Adrenal gland (tissue), 12 donors: Measurements from ENCODE around the gene PTGES3L. TPM values are rescaled to one million over a fixed set of nuclear protein-coding genes. Genes with fewer than 3 reads are reported as not detected.
A peak's percentile ranks its signal among the peaks of the same experiment; 100 is the strongest.

Source experiments
- DNase-seq, 7 donors: peaks; one replicate each; pipeline ENCODE4 v3.0.0-alpha.2; 2019 to 2020
- H3K27ac ChIP-seq, 5 donors: fragments of 200-600 bp; sonication (generic) in 4 of 5; 1 replicate in 3 of 5; 2 replicates in 2 of 5; pipeline versions ENCODE4 v1.5.1 to v1.8.0; 2016 to 2020; ENCODE audit warnings: mild to moderate bottlenecking in 1 of 5
- H3K27me3 ChIP-seq: fragments of 200-600 bp; 2 replicates; pipeline ENCODE4 v1.8.0; 2021
- H3K36me3 ChIP-seq, 2 donors: fragments of 200-600 bp; replicated peaks in 1 of 2; 1 replicate in 1 of 2; 2 replicates in 1 of 2; pipeline versions ENCODE4 v1.5.1 to v1.8.0; 2018 to 2022
- H3K4me1 ChIP-seq, 2 donors: fragments of 200-600 bp; replicated peaks in 1 of 2; 1 replicate in 1 of 2; 2 replicates in 1 of 2; pipeline versions ENCODE4 v1.5.1 to v1.8.0; 2018 to 2021
- H3K4me3 ChIP-seq, 4 donors: fragments of 200-600 bp; sonication (generic) in 3 of 4; one replicate each; pipeline ENCODE4 v1.5.1; 2016 to 2018
- H3K9me3 ChIP-seq, 3 donors: fragments of 200-600 bp; sonication (generic) in 1 of 3; replicated peaks in 1 of 3; 1 replicate in 2 of 3; 2 replicates in 1 of 3; pipeline versions ENCODE4 v1.5.1 to v1.8.0; 2016 to 2021
- POLR2A ChIP-seq, 2 donors: fragments of 450-650 bp; IDR thresholded peaks; one replicate each; pipeline ENCODE4 v1.6.1; 2017; ENCODE audit warnings: antibody characterized with exemption in 2 of 2, mild to moderate bottlenecking in 2 of 2, moderate library complexity in 1 of 2
- WGBS, 4 donors: extraction: QIAGEN DNeasy Blood & Tissue Kit in 2 of 4; methylation state at CpG; one replicate each; pipeline versions ENCODE4 v1.1.5 to v1.1.7; 2013 to 2017; 5-methylcytosine and 5-hydroxymethylcytosine counted together
- intact Hi-C, 2 donors: fragments of 100-400 bp; cut with DNase I; formaldehyde crosslinking; loops; one replicate each; pipeline versions ENCODE4 v1.14.1 to v1.15.0; 2022 to 2023
- polyA plus RNA-seq, 3 donors: library from polyadenylated mRNA; stranded (reverse); fragments of 200-250 nt in 2 of 3; fragments of 350-450 nt in 1 of 3; fragmentation: Illumina TruSeq in 1 of 3; extraction: RNeasy Lipid Tissue Mini Kit (QIAGEN cat#74804) in 1 of 3; gene quantifications; one replicate each; pipeline ENCODE4 v1.2.3, GENCODE V29; 2013 to 2014
- total RNA-seq, 9 donors: library from RNA; depleted of rRNA in 4 of 9; stranded (reverse); fragments of >200 nt in 4 of 9; fragments of 120-200 nt in 1 of 9; fragmentation: NEBNext Ultra II Directional in 1 of 9; extraction: Animal tissue kit (Norgen Biotek cat#: 25700) in 1 of 9; gene quantifications; one replicate each; pipeline versions ENCODE4 v1.1.0 to v1.2.4, GENCODE V29; 2013 to 2023
- TF ChIP-seq, protein P1 (sequence below), 6 experiments: fragments of 450-650 bp in 4 of 6; fragments of 200-600 bp in 2 of 6; sonication (generic) in 1 of 6; IDR thresholded peaks; 1 replicate in 5 of 6; 2 replicates in 1 of 6; pipeline versions ENCODE4 v1.5.1 to v1.8.0; 2016 to 2021; ENCODE audit warnings: antibody characterized with exemption in 6 of 6, mild to moderate bottlenecking in 2 of 6, moderate library complexity in 1 of 6
- donor health status: healthy with polysubstance abuse.
- donor health status: Bipolar disorder and iron deficiency.
- donor health status: DM: yes; HTN: yes; CAD: no.
- donor health status: DM: no; HTN: no; CAD: no.
- donor health status: DM: no; HTN: no; CAD: no.
- donor health status: DM: yes; HTN: yes; CAD: no.

Gene PTGES3L
- total and polyA plus RNA-seq, 12 donors: 0.18 to 0.72 (median 0.61) TPM; not detected in 6

- H3K4me1 ChIP-seq: peaks cover 44 to 59% of the 10 kb centered on the region in 2 donors
- intact Hi-C loops: no loop called here
These were observed 39.5 kb upstream of the PTGES3L start for GRCh38 chr17:43019418-43019817.

DNA sequence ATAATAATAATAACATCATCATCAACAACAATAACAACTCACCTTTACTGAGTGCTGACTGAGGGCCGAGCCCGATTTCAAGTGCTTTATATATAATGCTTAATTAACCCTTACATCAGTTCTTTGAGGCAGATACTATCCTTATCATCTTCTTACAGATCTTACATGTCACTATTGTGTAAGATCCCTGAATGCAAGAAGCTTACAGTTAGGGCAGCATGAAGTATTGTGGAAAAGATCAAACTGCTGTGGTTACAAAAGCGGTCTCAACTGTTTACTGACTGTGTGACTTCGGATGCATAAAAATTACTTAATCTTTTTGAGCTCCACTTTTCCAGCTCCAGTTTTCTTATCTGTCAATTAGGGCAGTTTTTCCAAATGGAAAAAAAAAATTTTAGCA lies 39.1 kb upstream of the PTGES3L start:
- Histone ChIP-seq H3K4me3 (no peak overlapping the region), H3K27me3 (no peaks in the 10 kb centered on the region), H3K36me3 (peaks cover 0 to 27% of the 10 kb centered on the region in 2 donors), H3K27ac (peak overlapping the region in 4 of 5 donors; percentile 5 to 97 (median 76)), H3K4me1 (peaks cover 49 to 61% of the 10 kb centered on the region in 2 donors), H3K9me3 (no peaks in the 10 kb centered on the region)
- TF ChIP-seq POLR2A (IDR thresholded peaks at IDR 0.05): no peak
- TF ChIP-seq, protein P1, sequence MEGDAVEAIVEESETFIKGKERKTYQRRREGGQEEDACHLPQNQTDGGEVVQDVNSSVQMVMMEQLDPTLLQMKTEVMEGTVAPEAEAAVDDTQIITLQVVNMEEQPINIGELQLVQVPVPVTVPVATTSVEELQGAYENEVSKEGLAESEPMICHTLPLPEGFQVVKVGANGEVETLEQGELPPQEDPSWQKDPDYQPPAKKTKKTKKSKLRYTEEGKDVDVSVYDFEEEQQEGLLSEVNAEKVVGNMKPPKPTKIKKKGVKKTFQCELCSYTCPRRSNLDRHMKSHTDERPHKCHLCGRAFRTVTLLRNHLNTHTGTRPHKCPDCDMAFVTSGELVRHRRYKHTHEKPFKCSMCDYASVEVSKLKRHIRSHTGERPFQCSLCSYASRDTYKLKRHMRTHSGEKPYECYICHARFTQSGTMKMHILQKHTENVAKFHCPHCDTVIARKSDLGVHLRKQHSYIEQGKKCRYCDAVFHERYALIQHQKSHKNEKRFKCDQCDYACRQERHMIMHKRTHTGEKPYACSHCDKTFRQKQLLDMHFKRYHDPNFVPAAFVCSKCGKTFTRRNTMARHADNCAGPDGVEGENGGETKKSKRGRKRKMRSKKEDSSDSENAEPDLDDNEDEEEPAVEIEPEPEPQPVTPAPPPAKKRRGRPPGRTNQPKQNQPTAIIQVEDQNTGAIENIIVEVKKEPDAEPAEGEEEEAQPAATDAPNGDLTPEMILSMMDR (IDR thresholded peaks at IDR 0.05): no peak
- intact Hi-C loops: no loop called here
- DNase-seq: peak in 1 of 7 donors; percentile 51
- WGBS, 4 donors: 29 to 33% (median 31%) methylated on average over 4 of the region's 4 CpGs

More at GRCh38 chr17:43019418-43019817, 39.5 kb upstream of the PTGES3L start:
- peaks cover 0 to 22% of the 10 kb centered on the region in 2 donors for H3K36me3 ChIP-seq
- H3K27me3 ChIP-seq: no peaks in the 10 kb centered on the region
- peak overlapping the region in 2 of 4 donors; percentile 11 to 33 for H3K4me3 ChIP-seq
- WGBS, 4 donors: 9 to 31% (median 14%) methylated on average over 7 of the region's 7 CpGs
- H3K9me3 ChIP-seq: no peaks in the 10 kb centered on the region
- peak in 5 of 7 donors; percentile 48 to 66 (median 60) for DNase-seq
- TF ChIP-seq, protein P1 (IDR thresholded peaks at IDR 0.05): no peak
- TF ChIP-seq POLR2A (IDR thresholded peaks at IDR 0.05): peak in 1 of 2 donors; percentile 35
- H3K27ac ChIP-seq: peak overlapping the region; percentile 85 to 97 (median 89)

DNA sequence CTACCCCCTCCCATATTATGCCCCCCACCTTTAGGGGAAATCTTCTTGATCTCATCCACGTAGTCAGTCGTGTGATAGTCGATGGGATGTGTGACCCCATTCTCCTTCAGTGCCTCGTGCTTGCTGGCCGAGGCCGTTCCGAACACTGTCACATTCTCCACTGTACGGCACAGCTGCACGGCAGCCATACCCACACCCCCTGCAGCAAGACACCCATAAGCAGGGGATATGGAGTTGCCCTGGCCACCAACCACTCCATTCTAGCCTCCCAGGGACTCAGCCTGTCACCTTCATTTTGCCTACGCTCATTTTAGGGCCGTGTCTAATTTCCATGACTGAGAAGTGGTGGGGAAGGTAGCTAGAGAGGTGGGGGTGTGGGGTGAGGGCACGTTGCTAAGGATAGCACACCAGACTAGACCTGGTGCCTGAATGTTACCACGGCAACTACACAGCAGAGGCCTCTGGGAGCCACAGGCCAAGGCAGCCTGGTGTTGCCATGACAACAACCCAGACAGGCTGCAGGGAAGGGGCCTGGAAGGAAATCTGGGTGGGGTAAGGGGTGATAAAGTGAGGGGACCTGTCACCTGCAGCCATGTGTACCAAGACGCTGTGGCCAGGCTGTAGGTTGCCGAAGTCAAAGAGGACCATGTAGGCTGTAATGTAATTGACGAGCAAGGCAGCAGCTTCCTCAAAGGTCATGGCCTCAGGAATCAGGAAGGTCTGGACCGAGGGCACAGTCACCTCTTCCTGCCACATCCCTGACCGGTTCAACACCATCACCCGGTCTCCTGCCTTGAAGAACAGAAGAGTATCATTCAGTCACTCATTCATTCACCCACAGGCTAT lies 38.4 kb upstream of the PTGES3L start:
- Histone ChIP-seq H3K27me3 (no peaks in the 10 kb centered on the region), H3K4me3 (no peak overlapping the region), H3K9me3 (no peaks in the 10 kb centered on the region), H3K4me1 (peaks cover 53 to 65% of the 10 kb centered on the region in 2 donors), H3K27ac (peak overlapping the region in 3 of 5 donors; percentile 63 to 97 (median 89)), H3K36me3 (peaks cover 0 to 34% of the 10 kb centered on the region in 2 donors)
- intact Hi-C loops: no loop called here
- TF ChIP-seq POLR2A (IDR thresholded peaks at IDR 0.05): no peak
- TF ChIP-seq, protein P1 (IDR thresholded peaks at IDR 0.05): no peak
- peak in 4 of 7 donors; percentile 46 to 89 (median 52) for DNase-seq
- WGBS, 4 donors: 53 to 57% (median 55%) methylated on average over 18 to 19 of the region's 19 CpGs

- H3K27ac ChIP-seq: peak overlapping the region in 4 of 5 donors; percentile 43 to 87 (median 70)
- 90 to 100% (median 92%) methylated on average over 1 to 7 of the region's 7 CpGs for WGBS, 4 donors
These were observed 36.3 kb upstream of the PTGES3L start for GRCh38 chr17:43016216-43016615.

More at GRCh38 chr17:43016216-43016615, 36.3 kb upstream of the PTGES3L start:
- peak in 2 of 7 donors; percentile 29 to 56 for DNase-seq
- Histone ChIP-seq H3K9me3 (no peaks in the 10 kb centered on the region), H3K27me3 (no peaks in the 10 kb centered on the region), H3K4me3 (no peak overlapping the region), H3K36me3 (peaks cover 0 to 47% of the 10 kb centered on the region in 2 donors), H3K4me1 (peaks cover 61 to 76% of the 10 kb centered on the region in 2 donors)
- TF ChIP-seq POLR2A (IDR thresholded peaks at IDR 0.05): no peak
- TF ChIP-seq, protein P1 (IDR thresholded peaks at IDR 0.05): no peak
- intact Hi-C loops: no loop called here
